Right forelimb (tissue), 1 donor: ENCODE results near the gene ATG2B.

Experiments used
- DNase-seq: peaks from one replicate; pipeline ENCODE4 v3.0.0-alpha.2; 2018

Gene ATG2B

GRCh38 chr14:96362965-96363750 lies at the start of gene ATG2B, which contains the start of gene GSKIP:
ATG2B (minus strand) TSS chr14:96363341; CDS start chr14:96362976, 365 bp downstream.
GSKIP (plus strand) TSS chr14:96363526; CDS start chr14:96382248, 18,722 bp downstream.
- peak; percentile 96 for DNase-seq

- DNase-seq, result no peak
Measured at GRCh38 chr14:96410119-96410518, 47.0 kb upstream of the ATG2B start.

GRCh38 chr14:96409701-96410100 lies 46.6 kb upstream of the ATG2B start:
- DNase-seq, result no peak

GRCh38 chr14:96408608-96409007 lies 45.5 kb upstream of the ATG2B start:
- no peak for DNase-seq

- DNase-seq, result no peak
Measured at GRCh38 chr14:96407935-96408570, 44.9 kb upstream of the ATG2B start.

GRCh38 chr14:96405677-96406076 lies 42.5 kb upstream of the ATG2B start:
- no peak for DNase-seq

- DNase-seq, result no peak
Measured at GRCh38 chr14:96403409-96403808, 40.3 kb upstream of the ATG2B start.

- DNase-seq, result no peak
Measured at GRCh38 chr14:96400495-96400894, 37.4 kb upstream of the ATG2B start.

GRCh38 chr14:96399405-96399804 lies 36.3 kb upstream of the ATG2B start:
- DNase-seq, result no peak

GRCh38 chr14:96398921-96399320 lies 35.8 kb upstream of the ATG2B start:
- DNase-seq, result no peak

GRCh38 chr14:96398432-96398831 lies 35.3 kb upstream of the ATG2B start:
- DNase-seq, result no peak

GRCh38 chr14:96394047-96394815 lies 31.1 kb upstream of the ATG2B start:
- DNase-seq, result no peak

- no peak for DNase-seq
Measured at GRCh38 chr14:96393071-96393691, 30.0 kb upstream of the ATG2B start.

- peak; percentile 96 for DNase-seq
Measured at GRCh38 chr14:96391293-96392118, 28.4 kb upstream of the ATG2B start.

GRCh38 chr14:96390965-96391292 lies 27.8 kb upstream of the ATG2B start:
- no peak for DNase-seq

GRCh38 chr14:96385385-96385784 lies 22.2 kb upstream of the ATG2B start:
- no peak for DNase-seq

- no peak for DNase-seq
Measured at GRCh38 chr14:96384740-96385139, 21.6 kb upstream of the ATG2B start.

- DNase-seq, result no peak
Measured at GRCh38 chr14:96384053-96384452, 20.9 kb upstream of the ATG2B start.

GRCh38 chr14:96383445-96383844 lies 20.3 kb upstream of the ATG2B start:
- DNase-seq, result no peak

GRCh38 chr14:96380735-96381134 lies 17.6 kb upstream of the ATG2B start:
- DNase-seq, result no peak

- DNase-seq, result no peak
Measured at GRCh38 chr14:96376093-96376492, 13.0 kb upstream of the ATG2B start.

- no peak for DNase-seq
Measured at GRCh38 chr14:96373538-96373937, 10.4 kb upstream of the ATG2B start.
